T-helper 1 cell (primary cell): ENCODE measurements around the gene IDNK.
"Not testable (repeated sequence)": the region's sequence is repeated elsewhere in the genome, so short reads cannot be mapped to it uniquely, and the experiment has no call there.

ENCODE experiments used
- DNase-seq, 5 donors: peaks; one replicate each; pipeline ENCODE4 v3.0.0-alpha.2; 2012 to 2020
- total RNA-seq, 4 donors: gene quantifications; one replicate each; lab custom pipeline; 2026; lab: John Stamatoyannopoulos, UW

Gene IDNK
- 5.5 to 9.1 (median 6.0) reads per million in 4 donors for total RNA-seq

- peak; percentile 40 to 65 (median 46) for DNase-seq
Measured at GRCh38 chr9:83622939-83623678, at the start of gene IDNK. Gene IDNK, plus strand, starts transcription at chr9:83623143. Its CDS starts 29 bp downstream, at chr9:83623172.

GRCh38 chr9:83574482-83574881 is 48.5 kb upstream of the IDNK start:
- DNase-seq, result no peak

- DNase-seq, result no peak
Measured at GRCh38 chr9:83582029-83582428, 40.9 kb upstream of the IDNK start.

- peak in 3 of 5 donors; percentile 5 to 15 (median 6) for DNase-seq
Measured at GRCh38 chr9:83583151-83584014, 39.6 kb upstream of the IDNK start.

DNA sequence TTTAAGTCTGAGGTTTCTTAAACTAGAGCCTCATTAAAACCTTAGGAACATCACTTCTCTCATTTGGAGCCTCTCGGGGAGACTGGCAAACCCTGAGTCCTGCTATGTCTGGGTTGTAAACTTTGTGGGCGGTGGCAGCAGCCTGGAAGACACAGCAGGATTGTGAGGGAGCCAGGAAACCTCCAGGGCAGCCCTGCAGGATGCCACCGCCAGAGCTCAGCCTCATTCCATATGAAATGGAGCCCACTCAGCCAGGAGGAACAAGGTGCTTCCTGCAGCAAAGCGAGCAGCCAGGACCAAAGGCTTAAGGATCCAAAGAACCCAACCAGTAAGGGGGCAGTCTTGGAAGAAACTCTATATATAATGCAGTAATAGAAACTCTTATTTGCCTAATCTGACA is 37.9 kb upstream of the IDNK start:
- DNase-seq, result no peak

DNA sequence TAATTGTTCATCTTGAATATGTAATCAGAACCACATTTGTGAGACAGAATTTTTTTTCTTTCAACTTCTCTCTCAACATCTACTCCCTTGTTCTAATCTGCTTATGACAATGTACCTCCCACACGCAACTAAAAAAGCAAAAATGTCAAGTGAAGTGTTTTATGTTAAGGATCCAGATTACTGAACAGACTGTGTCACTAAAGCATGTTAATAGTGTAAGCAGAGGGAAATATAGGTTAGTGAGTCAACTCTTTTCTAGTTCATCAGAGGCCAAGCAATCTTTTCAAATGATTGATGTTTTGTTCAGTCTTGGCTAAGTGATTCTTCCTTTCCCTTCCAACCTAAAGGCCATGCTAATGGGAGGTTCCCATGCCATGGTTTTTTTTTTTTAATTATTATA is 34.7 kb upstream of the IDNK start:
- DNase-seq, result no peak

- peak in 3 of 5 donors; percentile 5 to 26 (median 23) for DNase-seq
Measured at GRCh38 chr9:83596899-83597504, 25.9 kb upstream of the IDNK start.

DNA sequence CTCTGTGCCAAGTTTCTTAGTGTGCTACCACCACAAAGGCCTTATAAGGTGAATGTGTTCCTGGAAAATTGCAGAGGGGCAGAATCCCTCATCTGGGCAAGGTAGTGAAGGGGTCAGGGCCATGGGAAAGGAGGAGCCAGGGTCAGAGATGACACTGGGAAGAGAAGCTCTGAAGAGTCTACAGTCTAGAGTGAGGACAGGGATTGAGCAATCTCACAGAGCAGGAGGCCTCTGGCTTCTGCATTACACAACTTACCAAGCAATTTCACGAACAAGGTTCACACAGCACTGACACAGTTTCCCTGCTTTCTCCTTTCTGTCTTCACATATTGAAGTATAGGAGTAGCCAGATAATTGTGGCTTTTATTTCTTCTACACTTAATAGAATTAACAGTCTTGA is 24.5 kb upstream of the IDNK start:
- DNase-seq, result no peak

DNA sequence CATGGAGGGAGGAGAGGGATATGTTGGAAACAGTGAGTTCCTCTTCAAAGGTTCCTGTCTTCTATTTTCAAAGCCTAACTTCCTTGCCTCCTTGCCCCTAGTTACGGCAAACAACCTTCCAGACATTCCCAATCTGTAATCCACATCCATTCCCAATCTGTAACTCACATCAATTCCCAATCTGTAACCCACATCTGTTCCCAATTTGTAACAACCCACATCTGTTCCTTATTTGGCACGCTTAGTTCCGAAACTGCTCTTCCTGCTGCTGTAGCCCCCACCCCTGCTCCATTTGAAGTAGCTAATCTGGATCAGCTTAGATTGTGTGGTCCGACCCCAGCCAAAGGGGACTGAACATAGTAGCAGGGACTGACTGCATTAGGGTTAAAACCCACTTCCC is 23.9 kb upstream of the IDNK start:
- DNase-seq, result no peak

GRCh38 chr9:83601463-83601862 is 21.5 kb upstream of the IDNK start:
- DNase-seq, result no peak

DNA sequence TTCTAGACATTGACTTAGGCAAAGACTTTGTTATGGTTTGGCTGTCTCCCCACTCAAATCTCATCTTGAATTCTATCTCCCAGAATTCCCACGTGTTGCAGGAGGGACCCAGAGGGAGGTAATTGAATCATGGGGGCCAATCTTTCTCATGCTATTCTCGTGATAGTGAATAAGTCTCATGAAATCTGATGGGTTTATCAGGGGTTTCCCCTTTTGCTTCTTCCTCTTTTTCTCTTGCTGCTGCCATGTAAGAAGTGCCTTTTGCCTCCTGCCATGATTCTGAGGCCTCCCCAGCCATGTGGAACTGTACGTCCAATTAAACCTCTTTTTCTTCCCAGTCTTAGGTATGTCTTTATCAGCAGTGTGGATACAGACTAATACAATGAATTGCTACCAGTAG is 15.3 kb upstream of the IDNK start:
- DNase-seq, result not testable (repeated sequence)

DNA sequence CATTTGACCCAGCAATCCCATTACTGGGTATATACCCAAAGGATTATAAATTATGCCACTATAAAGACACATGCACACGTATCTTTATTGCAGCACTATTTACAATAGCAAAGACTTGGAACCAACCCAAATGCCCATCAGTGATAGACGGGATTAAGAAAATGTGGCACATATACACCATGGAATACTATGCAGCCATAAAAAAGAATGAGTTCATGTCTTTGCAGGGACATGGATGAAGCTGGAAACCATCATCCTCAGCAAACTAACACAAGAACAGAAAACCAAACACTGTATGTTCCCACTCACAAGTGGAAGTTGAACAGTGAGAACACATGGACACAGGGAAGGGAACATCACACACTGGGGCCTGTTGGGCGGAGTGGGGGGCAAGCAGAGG is 9.6 kb upstream of the IDNK start:
- DNase-seq, result not testable (repeated sequence)

DNA sequence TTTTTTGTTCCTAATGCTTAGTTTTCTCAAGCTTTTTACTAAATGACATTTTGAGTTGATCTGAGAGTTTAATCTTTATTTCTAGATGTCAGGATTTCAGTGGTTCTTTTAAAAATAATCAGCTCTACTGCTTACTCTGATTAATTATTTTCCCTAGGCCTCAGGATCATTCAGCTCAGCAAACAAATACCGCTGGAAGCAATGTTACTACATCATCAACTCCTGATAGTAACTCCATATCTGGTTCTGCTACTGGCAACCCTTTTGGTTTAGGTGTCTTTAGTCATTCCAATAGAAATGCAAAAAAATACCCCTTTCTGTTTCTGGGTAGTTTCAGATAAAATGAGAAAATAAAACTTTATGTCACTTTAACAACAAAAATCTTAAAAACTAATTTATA is 5.6 kb upstream of the IDNK start:
- DNase-seq, result no peak

DNA sequence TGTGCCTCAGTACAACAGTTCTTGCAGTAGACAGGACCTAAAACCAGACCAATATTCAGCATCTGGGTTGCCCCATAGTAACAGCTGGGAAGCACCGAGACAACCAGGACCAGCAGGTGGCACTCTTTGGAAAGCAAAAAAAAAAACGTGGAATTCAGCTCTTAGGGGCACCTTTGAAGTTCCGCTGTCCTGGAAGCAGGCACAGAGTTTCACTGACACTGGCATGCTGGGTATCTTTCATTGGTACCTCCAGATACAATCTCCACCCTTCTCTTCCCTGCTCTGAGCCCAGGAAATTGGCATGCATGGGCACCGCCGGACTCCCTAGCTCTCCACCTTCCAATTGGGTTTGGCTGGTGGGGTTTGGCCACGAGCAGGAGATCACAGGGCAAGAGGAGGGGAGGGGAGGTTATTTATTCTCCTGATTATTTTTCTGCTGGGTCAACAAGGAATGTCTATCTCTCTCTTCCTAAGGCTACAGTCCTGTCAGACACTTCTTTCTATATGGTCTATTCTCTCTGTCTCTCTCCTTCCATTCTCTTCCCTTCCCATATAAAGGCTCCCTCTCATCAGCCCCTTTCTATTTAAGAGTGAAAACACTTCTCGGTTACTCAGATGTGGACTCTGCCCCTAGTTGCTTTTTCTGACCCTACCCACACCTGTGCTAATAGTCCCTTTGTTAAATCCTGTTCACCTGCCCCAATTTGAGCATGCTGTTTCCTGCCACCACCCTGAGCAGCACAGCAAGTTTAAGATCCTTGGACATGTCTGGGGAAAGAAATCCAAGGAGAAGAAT is 1.9 kb upstream of the IDNK start:
- peak in 3 of 5 donors; percentile 11 to 48 (median 12) for DNase-seq

DNA sequence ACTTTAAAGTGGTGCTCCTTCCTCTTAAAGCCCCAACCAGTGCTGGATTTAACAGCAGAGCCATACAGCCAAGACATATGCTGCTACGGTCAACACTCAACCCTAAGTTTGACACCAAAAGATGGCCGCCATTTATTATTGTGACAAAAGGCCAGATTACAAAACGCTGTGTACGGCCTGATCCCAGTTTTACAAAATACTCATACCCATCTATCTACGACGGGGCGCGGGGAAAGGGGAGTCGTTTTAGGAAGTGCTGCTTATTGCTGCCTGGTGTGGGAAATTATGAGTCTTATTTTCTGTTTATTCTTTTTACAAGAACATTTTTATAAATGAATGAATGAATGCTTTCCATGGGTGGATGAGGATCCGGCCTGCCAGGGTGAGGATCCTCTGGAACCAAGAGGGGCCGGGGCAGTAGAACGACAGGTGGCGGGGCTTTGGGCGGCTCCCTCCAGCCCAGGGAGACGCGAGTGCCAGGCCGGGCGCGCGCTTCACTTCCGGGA is 457 bp upstream of the IDNK start:
- peak in 2 of 5 donors; percentile 8 to 42 for DNase-seq

- DNase-seq, result peak in 1 of 5 donors; percentile 39
Measured at GRCh38 chr9:83623679-83624076, 735 bp downstream of the IDNK start.

- no peak for DNase-seq
Measured at GRCh38 chr9:83625178-83625577, 2.2 kb downstream of the IDNK start.

- no peak for DNase-seq
Measured at GRCh38 chr9:83628540-83628939, 5.6 kb downstream of the IDNK start.

DNA sequence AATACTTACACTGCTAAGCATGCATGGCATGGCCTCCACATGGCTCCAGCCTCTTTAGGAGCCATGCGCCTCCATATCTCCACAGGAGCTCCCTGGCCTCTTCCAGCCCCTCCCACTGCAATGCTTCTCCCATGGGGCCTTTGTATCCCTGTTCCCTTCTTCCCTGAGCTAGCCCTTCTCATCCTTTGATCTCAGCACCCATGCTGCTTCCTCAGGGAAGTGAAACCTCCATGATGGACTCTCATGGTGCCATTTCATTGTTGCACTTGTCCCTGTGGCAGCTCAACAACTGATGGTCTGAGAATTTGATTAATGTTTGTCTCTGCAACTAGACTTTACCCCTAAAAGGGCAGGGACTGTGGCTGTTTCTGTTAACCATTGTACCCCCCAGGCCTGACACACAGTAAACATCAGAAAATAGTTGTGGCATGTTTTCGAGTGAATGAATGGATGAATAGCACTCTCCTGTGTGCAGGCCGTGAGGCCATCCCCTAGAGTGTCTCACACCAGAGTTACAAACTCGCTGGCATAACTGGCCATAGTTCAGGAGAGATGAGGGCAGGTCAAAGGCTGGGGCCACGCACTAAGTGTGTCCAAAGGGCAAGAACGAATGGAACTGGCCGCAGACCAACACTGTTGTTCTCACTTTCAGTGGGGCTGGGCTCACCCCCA is 6.6 kb downstream of the IDNK start:
- no peak for DNase-seq

DNA sequence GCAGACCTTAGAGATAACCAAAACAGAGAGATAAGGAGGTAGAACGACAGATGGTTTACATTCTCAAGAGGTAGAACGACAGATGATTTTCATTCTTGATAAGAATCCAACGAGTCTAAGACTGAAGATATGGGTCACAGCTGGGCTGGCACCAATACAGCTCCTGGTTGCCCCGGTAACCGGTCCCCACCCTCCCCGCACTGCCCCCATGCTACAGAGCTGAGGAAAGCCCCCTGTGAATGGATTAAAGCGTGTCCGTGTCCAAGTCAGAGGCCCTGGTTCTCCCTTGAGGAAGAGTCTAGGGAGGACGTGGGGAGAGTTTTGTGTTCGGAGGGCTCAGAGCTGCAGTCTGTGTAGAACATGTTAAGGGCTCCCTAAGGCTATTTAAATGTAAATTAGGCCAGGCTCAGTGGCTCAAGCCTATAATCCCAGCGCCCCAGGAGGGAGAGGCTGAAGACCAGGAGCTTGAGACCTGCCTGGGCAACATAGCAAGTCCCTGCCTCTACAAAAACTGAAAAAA is 8.1 kb downstream of the IDNK start:
- no peak for DNase-seq

DNA sequence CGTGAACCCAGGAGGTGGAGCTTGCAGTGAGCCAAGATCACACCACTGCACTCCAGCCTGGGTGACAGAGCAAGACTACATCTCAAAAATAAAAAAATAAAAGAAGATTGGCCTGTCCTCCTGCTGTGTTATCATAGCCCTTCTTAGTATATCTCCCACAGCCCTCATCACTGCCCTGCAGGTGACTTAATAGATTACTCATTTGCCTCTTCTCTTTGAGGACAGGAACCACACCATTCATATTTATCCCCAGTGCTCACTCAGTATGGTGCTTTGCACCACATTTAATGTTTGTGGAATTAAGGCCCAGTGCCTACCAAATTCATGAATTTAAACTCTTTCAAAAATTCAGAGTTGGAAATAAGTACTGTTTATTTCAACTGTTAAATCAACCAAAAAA is 10.3 kb downstream of the IDNK start:
- DNase-seq, result no peak

- DNase-seq, result no peak
Measured at GRCh38 chr9:83633676-83634075, 10.7 kb downstream of the IDNK start.
